Sigmoid colon (tissue), 4 donors: ENCODE measurements around the gene BSG.

Source experiments
- CTCF ChIP-seq, 4 experiments: fragments of 450-650 bp in 3 of 4; fragments of 200-600 bp in 1 of 4; IDR thresholded peaks; one replicate each; pipeline ENCODE4 v1.5.1; 2016 to 2019; ENCODE audit warnings: antibody characterized with exemption in 4 of 4, mild to moderate bottlenecking in 3 of 4, moderate library complexity in 2 of 4
- EP300 ChIP-seq, 4 donors: sonication (generic); formaldehyde crosslinking; IDR thresholded peaks; one replicate each; pipeline ENCODE4 v1.6.1; 2017; ENCODE audit warnings: antibody characterized with exemption in 4 of 4
- POLR2A ChIP-seq, 2 donors: fragments of 450-650 bp; IDR thresholded peaks; one replicate each; pipeline ENCODE4 v1.6.1; 2016; ENCODE audit warnings: antibody characterized with exemption in 2 of 2, mild to moderate bottlenecking in 2 of 2, moderate library complexity in 2 of 2
- POLR2AphosphoS5 ChIP-seq, 4 donors: sonication (generic); formaldehyde crosslinking; IDR thresholded peaks; one replicate each; pipeline ENCODE4 v1.6.1; 2017; ENCODE audit warnings: antibody characterized with exemption in 4 of 4

- no peak for TF ChIP-seq POLR2A (IDR thresholded peaks at IDR 0.05)
- no peak for TF ChIP-seq EP300 (IDR thresholded peaks at IDR 0.05)
- no peak for TF ChIP-seq CTCF (IDR thresholded peaks at IDR 0.05)
- no peak for TF ChIP-seq POLR2AphosphoS5 (IDR thresholded peaks at IDR 0.05)
These were observed 37.2 kb upstream of the BSG start for GRCh38 chr19:535017-535835.
